Uterus (tissue), 2 donors: ENCODE results near the gene CYB5R3.

ENCODE experiments used
- POLR2A ChIP-seq, 2 donors: fragments of 450-650 bp; IDR thresholded peaks; one replicate each; pipeline ENCODE4 v1.6.1; 2016; ENCODE audit warnings: antibody characterized with exemption in 2 of 2, mild to moderate bottlenecking in 1 of 2, moderate library complexity in 1 of 2
- TF ChIP-seq, protein P1 (sequence below), 4 experiments: fragments of 200-600 bp in 2 of 4; fragments of 450-650 bp in 2 of 4; sonication (generic) in 2 of 4; IDR thresholded peaks; one replicate each; pipeline ENCODE4 v1.5.1; 2016 to 2019; ENCODE audit warnings: antibody characterized with exemption in 4 of 4, mild to moderate bottlenecking in 2 of 4, moderate library complexity in 1 of 4

DNA sequence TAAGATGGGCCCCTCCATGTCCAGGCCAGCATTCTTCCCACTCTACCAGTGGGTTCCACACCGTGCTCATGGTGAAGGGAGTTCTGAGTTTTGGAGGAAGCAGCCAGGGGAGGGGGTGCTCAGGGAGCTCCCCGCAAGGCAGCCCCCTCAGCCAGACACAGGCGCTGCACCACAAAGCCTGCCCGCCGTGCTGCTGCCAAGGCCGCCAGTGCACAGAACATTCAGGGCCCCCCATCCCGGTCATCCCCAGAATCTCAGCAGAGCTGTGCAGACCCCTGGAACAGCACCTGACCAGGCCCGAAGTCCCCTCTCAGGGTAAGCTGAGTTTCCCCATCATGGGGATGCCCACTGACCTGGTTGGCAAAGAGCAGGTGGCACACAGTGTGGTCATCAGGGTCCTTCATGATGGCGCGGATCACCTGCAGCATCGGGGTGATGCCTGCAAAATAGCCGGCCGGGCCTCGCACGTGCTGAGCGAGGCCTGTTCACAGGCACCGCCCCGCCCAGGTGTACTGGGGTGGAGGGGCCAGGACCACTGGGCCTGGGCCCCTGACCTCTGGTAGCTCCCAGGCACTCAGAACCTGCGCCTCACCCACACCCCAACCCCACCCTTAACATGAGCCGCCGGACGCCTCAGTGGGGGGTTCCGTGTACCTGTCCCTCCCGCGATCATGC, 22.1 kb downstream of the CYB5R3 start:
- TF ChIP-seq, protein P1, sequence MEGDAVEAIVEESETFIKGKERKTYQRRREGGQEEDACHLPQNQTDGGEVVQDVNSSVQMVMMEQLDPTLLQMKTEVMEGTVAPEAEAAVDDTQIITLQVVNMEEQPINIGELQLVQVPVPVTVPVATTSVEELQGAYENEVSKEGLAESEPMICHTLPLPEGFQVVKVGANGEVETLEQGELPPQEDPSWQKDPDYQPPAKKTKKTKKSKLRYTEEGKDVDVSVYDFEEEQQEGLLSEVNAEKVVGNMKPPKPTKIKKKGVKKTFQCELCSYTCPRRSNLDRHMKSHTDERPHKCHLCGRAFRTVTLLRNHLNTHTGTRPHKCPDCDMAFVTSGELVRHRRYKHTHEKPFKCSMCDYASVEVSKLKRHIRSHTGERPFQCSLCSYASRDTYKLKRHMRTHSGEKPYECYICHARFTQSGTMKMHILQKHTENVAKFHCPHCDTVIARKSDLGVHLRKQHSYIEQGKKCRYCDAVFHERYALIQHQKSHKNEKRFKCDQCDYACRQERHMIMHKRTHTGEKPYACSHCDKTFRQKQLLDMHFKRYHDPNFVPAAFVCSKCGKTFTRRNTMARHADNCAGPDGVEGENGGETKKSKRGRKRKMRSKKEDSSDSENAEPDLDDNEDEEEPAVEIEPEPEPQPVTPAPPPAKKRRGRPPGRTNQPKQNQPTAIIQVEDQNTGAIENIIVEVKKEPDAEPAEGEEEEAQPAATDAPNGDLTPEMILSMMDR (IDR thresholded peaks at IDR 0.05), result no peak
- no peak for TF ChIP-seq POLR2A (IDR thresholded peaks at IDR 0.05)
